OCI-LY7 (cell line): ENCODE measurements around the gene PTPRQ.

Source experiments
- CTCF ChIP-seq: fragments of 200-600 bp; sonication (generic); conservative IDR thresholded peaks from 2 replicates; pipeline ENCODE4 v1.5.1; 2014; ENCODE audit warnings: mild to moderate bottlenecking, antibody characterized with exemption, low read length, moderate library complexity, mixed read lengths
- EZH2phosphoT487 ChIP-seq: fragments of 200-600 bp; sonication (generic); IDR thresholded peaks from 2 replicates; pipeline ENCODE4 v1.6.1; 2018; ENCODE audit warnings: low read depth, borderline replicate concordance, mild to moderate bottlenecking, mixed run types, antibody characterized with exemption, low read length, moderate library complexity, mixed read lengths

- TF ChIP-seq CTCF (no peak), EZH2phosphoT487 (no peak)
Measured at GRCh38 chr12:80596509-80596908, 152.5 kb downstream of the PTPRQ start.
